Keratinocyte (primary cell): ENCODE results near the gene CNTNAP2. TPM values are rescaled to one million over a fixed set of nuclear protein-coding genes. Genes with fewer than 3 reads are reported as not detected.

Experiments used
- DNase-seq: peaks from one replicate; pipeline ENCODE4 v3.0.0-alpha.2; 2011; ENCODE audit warnings: low read depth, missing footprints, low spot score
- FAIRE-seq: peaks from 2 replicates; lab custom pipeline; 2011; peaks lifted over from hg19 to GRCh38; lab: Jason Lieb, UNC
- H2AFZ ChIP-seq: 2 replicates; pipeline ENCODE4 v1.6.0; 2012; ENCODE audit warnings: low read length, control low read depth, inconsistent platforms; ENCODE audit not compliant: control insufficient read depth
- H3K27ac ChIP-seq: 2 replicates; pipeline ENCODE4 v1.5.1; 2011; ENCODE audit warnings: low read length; ENCODE audit not compliant: control insufficient read depth, insufficient read depth
- H3K27me3 ChIP-seq: 3 replicates; pipeline ENCODE4 v1.6.0; 2011; ENCODE audit warnings: low read length; ENCODE audit not compliant: control insufficient read depth, insufficient read depth; ENCODE audit errors: extremely low read depth
- H3K36me3 ChIP-seq, 2 experiments: 2 replicates in 1 of 2; 3 replicates in 1 of 2; pipeline ENCODE4 v1.5.1; 2011; ENCODE audit warnings: low read length in 2 of 2, mild to moderate bottlenecking in 1 of 2; ENCODE audit not compliant: control insufficient read depth in 2 of 2, insufficient read depth in 2 of 2; ENCODE audit errors: extremely low read depth in 1 of 2
- H3K4me1 ChIP-seq: 3 replicates; pipeline ENCODE4 v1.5.1; 2011; ENCODE audit warnings: low read length; ENCODE audit not compliant: control insufficient read depth, insufficient read depth; ENCODE audit errors: extremely low read depth
- H3K4me2 ChIP-seq: 3 replicates; pipeline ENCODE4 v1.6.0; 2011; ENCODE audit warnings: low read depth, low read length; ENCODE audit not compliant: control insufficient read depth, insufficient read depth; ENCODE audit errors: extremely low read depth
- H3K4me3 ChIP-seq, 3 experiments: fragments of 200-600 bp in 1 of 3; sonication (generic) in 1 of 3; 2 replicates in 2 of 3; 3 replicates in 1 of 3; pipeline ENCODE4 v1.5.1; 2011 to 2016; ENCODE audit warnings: low read length in 3 of 3, mild to moderate bottlenecking in 3 of 3, control low read depth in 2 of 3, inconsistent platforms in 1 of 3, low read depth in 1 of 3, mixed read lengths in 1 of 3, mixed run types in 1 of 3, moderate library complexity in 1 of 3; ENCODE audit not compliant: control insufficient read depth in 2 of 3, insufficient read depth in 2 of 3; ENCODE audit errors: extremely low read depth in 1 of 3
- H3K79me2 ChIP-seq: 2 replicates; pipeline ENCODE4 v1.6.0; 2012; ENCODE audit warnings: low read length; ENCODE audit not compliant: control insufficient read depth, insufficient read depth
- H3K9ac ChIP-seq: 3 replicates; pipeline ENCODE4 v1.6.0; 2011; ENCODE audit warnings: low read length; ENCODE audit not compliant: control insufficient read depth, insufficient read depth; ENCODE audit errors: extremely low read depth
- H3K9me1 ChIP-seq: 3 replicates; pipeline ENCODE4 v1.6.0; 2011; ENCODE audit warnings: low read length; ENCODE audit not compliant: control insufficient read depth, insufficient read depth; ENCODE audit errors: extremely low read depth
- H3K9me3 ChIP-seq: 2 replicates; pipeline ENCODE4 v1.5.1; 2012; ENCODE audit warnings: low read depth, low read length; ENCODE audit not compliant: control insufficient read depth
- H4K20me1 ChIP-seq: 3 replicates; pipeline ENCODE4 v1.6.0; 2011; ENCODE audit warnings: low read length; ENCODE audit not compliant: control insufficient read depth, insufficient read depth; ENCODE audit errors: extremely low read depth
- CTCF ChIP-seq, 3 experiments: IDR thresholded peaks in 1 of 3; conservative IDR thresholded peaks in 1 of 3; optimal IDR thresholded peaks in 1 of 3; 2 replicates in 2 of 3; 3 replicates in 1 of 3; pipeline versions ENCODE3 to v1.5.1; 2011; ENCODE audit warnings: low read length in 3 of 3, mild to moderate bottlenecking in 3 of 3, moderate library complexity in 2 of 3, control low read depth in 1 of 3, inconsistent platforms in 1 of 3; ENCODE audit not compliant: insufficient read depth in 2 of 3; ENCODE audit errors: extremely low read depth in 1 of 3
- EZH2 ChIP-seq: IDR thresholded peaks from one replicate; pipeline ENCODE4 v1.6.1; 2012; ENCODE audit warnings: inconsistent platforms, mild to moderate bottlenecking, low read length, moderate library complexity
- dilution Hi-C: fragments of 300-500 bp; cut with MboI; formaldehyde crosslinking; loops from one replicate; pipeline ENCODE4 v1.7.0; 2020; ENCODE audit warnings: low sequenced_read_pairs; ENCODE audit not compliant: extremely low pct_ligation_motif_present
- polyA plus RNA-seq, 5 experiments: library from polyadenylated mRNA; depleted of rRNA in 3 of 5; stranded (reverse) in 3 of 5; stranded (forward) in 1 of 5; unstranded in 1 of 5; fragments of >200 nt; gene quantifications; 1 replicate in 1 of 5; 2 replicates in 3 of 5; 3 replicates in 1 of 5; pipeline versions ENCODE4 v1.2.1 to v1.2.3, GENCODE V29; 2011 to 2012; ENCODE audit warnings: missing spikeins in 2 of 5, low read depth in 1 of 5, low replicate concordance in 1 of 5

CNTNAP2 gene
- polyA plus RNA-seq, 1 donor (not counting 4 experiments of a cell fraction or from before 2014, with no cell fraction given), result 1.4 TPM

GRCh38 chr7:146375170-146375569, 258.6 kb downstream of the CNTNAP2 start:
- no peak for FAIRE-seq
- no peaks in the 10 kb centered on the region for H3K36me3 ChIP-seq

GRCh38 chr7:146378196-146378595, 261.6 kb downstream of the CNTNAP2 start:
- Histone ChIP-seq H3K9me1 (no peaks in the 10 kb centered on the region), H3K4me3 (no peak overlapping the region), H3K36me3 (no peaks in the 10 kb centered on the region), H3K79me2 (no peaks in the 10 kb centered on the region), H2AFZ (no peak overlapping the region), H3K9ac (no peak overlapping the region), H3K27me3 (no peaks in the 10 kb centered on the region), H3K9me3 (no peaks in the 10 kb centered on the region), H3K4me1 (no peaks in the 10 kb centered on the region), H3K4me2 (no peak overlapping the region), H4K20me1 (no peaks in the 10 kb centered on the region), H3K27ac (no peak overlapping the region)
- FAIRE-seq, result no peak
- dilution Hi-C loops, result no loop called here
- TF ChIP-seq CTCF (optimal IDR thresholded peaks at IDR 0.05 in 1 of 3, IDR thresholded peaks at IDR 0.05 in 1 of 3, conservative IDR thresholded peaks at IDR 0.05 in 1 of 3; ENCODE audit: extremely low read depth in 1 of 3, insufficient read depth in 2 of 3, low read length in 3 of 3) (no peak), EZH2 (no peak)
- no peak for DNase-seq

More at GRCh38 chr7:146375170-146375569, 258.6 kb downstream of the CNTNAP2 start:
- dilution Hi-C loops, result no loop called here
- no peaks in the 10 kb centered on the region for H3K79me2 ChIP-seq
- H3K27me3 ChIP-seq, result no peaks in the 10 kb centered on the region
- no peaks in the 10 kb centered on the region for H3K4me1 ChIP-seq
- H2AFZ ChIP-seq, result no peak overlapping the region
- H3K4me2 ChIP-seq, result no peak overlapping the region
- TF ChIP-seq CTCF (optimal IDR thresholded peaks at IDR 0.05 in 1 of 3, IDR thresholded peaks at IDR 0.05 in 1 of 3, conservative IDR thresholded peaks at IDR 0.05 in 1 of 3; ENCODE audit: extremely low read depth in 1 of 3, insufficient read depth in 2 of 3, low read length in 3 of 3), result no peak
- TF ChIP-seq EZH2, result no peak
- H3K9me1 ChIP-seq, result no peaks in the 10 kb centered on the region
- no peak for DNase-seq
- H3K9me3 ChIP-seq, result no peaks in the 10 kb centered on the region
- H3K27ac ChIP-seq, result no peak overlapping the region
- H4K20me1 ChIP-seq, result no peaks in the 10 kb centered on the region
- H3K9ac ChIP-seq, result no peak overlapping the region
- H3K4me3 ChIP-seq, result no peak overlapping the region
